Upper lobe of left lung (tissue), 6 donors: Measurements from ENCODE around the gene PCNX2. TPM values are rescaled to one million over a fixed set of nuclear protein-coding genes. Genes with fewer than 3 reads are reported as not detected.

ENCODE experiments used
- ATAC-seq, 2 donors: fragments of 200-7000 bp; cut with Tn5 transposase; one replicate each; pipeline ENCODE4 v1.9.1; 2022; ENCODE audit warnings: mild to moderate bottlenecking in 2 of 2, moderate library complexity in 2 of 2; ENCODE audit not compliant: low FRiP score in 2 of 2
- DNase-seq, 2 donors: peaks; one replicate each; pipeline ENCODE4 v3.0.0-alpha.2; 2019 to 2020
- H3K27ac ChIP-seq, 4 donors: fragments of 200-600 bp; sonication (generic); one replicate each; pipeline ENCODE4 v1.5.1; 2016 to 2019
- H3K27me3 ChIP-seq, 4 donors: fragments of 200-600 bp; sonication (generic); one replicate each; pipeline ENCODE4 v1.5.1; 2017 to 2019
- H3K36me3 ChIP-seq, 4 donors: fragments of 200-600 bp; sonication (generic); one replicate each; pipeline ENCODE4 v1.5.1; 2016 to 2019
- H3K4me1 ChIP-seq, 4 donors: fragments of 200-600 bp; sonication (generic); one replicate each; pipeline ENCODE4 v1.5.1; 2018 to 2019
- H3K4me3 ChIP-seq, 4 donors: fragments of 200-600 bp; sonication (generic); one replicate each; pipeline ENCODE4 v1.5.1; 2017 to 2019; ENCODE audit warnings: mild to moderate bottlenecking in 2 of 4, moderate library complexity in 1 of 4
- H3K9me3 ChIP-seq, 4 donors: fragments of 200-600 bp; sonication (generic); one replicate each; pipeline ENCODE4 v1.5.1; 2018 to 2019
- EP300 ChIP-seq, 4 donors: sonication (generic); formaldehyde crosslinking; IDR thresholded peaks; one replicate each; pipeline ENCODE4 v1.5.1; 2017; ENCODE audit warnings: antibody characterized with exemption in 4 of 4, control low read depth in 2 of 4
- POLR2A ChIP-seq, 4 donors: fragments of 450-650 bp; IDR thresholded peaks; one replicate each; pipeline ENCODE4 v1.5.1; 2016 to 2017; ENCODE audit warnings: antibody characterized with exemption in 4 of 4, mild to moderate bottlenecking in 2 of 4
- POLR2AphosphoS5 ChIP-seq, 2 donors: sonication (generic); formaldehyde crosslinking; IDR thresholded peaks; one replicate each; pipeline ENCODE4 v1.5.1; 2017; ENCODE audit warnings: antibody characterized with exemption in 2 of 2
- WGBS, 2 donors: methylation state at CpG; one replicate each; pipeline ENCODE4 v1.1.5; 2017 to 2018; 5-methylcytosine and 5-hydroxymethylcytosine counted together
- total RNA-seq, 6 donors: library from RNA; depleted of rRNA in 4 of 6; stranded (reverse); fragments of >200 nt in 4 of 6; gene quantifications; one replicate each; pipeline versions ENCODE4 v1.1.0 to v1.2.1, GENCODE V29; 2016 to 2021
- TF ChIP-seq, protein P1 (sequence below), 6 experiments: fragments of 450-650 bp in 4 of 6; fragments of 200-600 bp in 2 of 6; sonication (generic) in 2 of 6; IDR thresholded peaks; one replicate each; pipeline ENCODE4 v1.5.1; 2016 to 2019; ENCODE audit warnings: antibody characterized with exemption in 6 of 6
- donor health status: DM: no; HTN: no; CAD: no; lungs with moderate emphysema.
- donor health status: DM: no; HTN: yes; CAD: no; lungs with severe emphysema.

The PCNX2 gene
- total RNA-seq, 6 donors from 2014 or later: 8.2 to 27.2 (median 14.5) TPM

DNA sequence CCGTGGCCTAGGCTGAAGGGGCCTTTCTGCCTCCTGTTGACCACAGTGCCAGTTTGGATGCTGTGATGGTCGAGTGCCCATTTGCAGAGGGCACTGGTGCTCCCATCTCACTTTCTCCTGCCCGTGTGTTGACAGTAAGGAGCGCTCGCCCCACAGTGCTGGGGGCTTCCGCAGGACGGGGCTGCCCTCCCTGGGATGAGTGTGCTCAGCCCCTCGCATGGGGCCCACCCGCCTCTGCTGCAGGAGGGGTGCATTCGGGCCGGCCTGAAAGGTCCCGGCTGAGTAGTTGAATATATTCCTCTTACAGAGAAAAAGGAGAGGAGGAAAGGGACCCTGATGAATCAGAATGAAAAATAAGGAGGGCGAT is 307.8 kb downstream of the PCNX2 start:
- TF ChIP-seq POLR2AphosphoS5 (IDR thresholded peaks at IDR 0.05) (no peak), POLR2A (IDR thresholded peaks at IDR 0.05) (no peak), EP300 (IDR thresholded peaks at IDR 0.05) (no peak)
- TF ChIP-seq, protein P1, sequence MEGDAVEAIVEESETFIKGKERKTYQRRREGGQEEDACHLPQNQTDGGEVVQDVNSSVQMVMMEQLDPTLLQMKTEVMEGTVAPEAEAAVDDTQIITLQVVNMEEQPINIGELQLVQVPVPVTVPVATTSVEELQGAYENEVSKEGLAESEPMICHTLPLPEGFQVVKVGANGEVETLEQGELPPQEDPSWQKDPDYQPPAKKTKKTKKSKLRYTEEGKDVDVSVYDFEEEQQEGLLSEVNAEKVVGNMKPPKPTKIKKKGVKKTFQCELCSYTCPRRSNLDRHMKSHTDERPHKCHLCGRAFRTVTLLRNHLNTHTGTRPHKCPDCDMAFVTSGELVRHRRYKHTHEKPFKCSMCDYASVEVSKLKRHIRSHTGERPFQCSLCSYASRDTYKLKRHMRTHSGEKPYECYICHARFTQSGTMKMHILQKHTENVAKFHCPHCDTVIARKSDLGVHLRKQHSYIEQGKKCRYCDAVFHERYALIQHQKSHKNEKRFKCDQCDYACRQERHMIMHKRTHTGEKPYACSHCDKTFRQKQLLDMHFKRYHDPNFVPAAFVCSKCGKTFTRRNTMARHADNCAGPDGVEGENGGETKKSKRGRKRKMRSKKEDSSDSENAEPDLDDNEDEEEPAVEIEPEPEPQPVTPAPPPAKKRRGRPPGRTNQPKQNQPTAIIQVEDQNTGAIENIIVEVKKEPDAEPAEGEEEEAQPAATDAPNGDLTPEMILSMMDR (IDR thresholded peaks at IDR 0.05): no peak
- no peaks in the 10 kb centered on the region for H3K4me1 ChIP-seq
- 90 to 91% methylated on average over 10 to 13 of the region's 13 CpGs for WGBS, 2 donors
- no peaks in the 10 kb centered on the region for H3K36me3 ChIP-seq
- H3K4me3 ChIP-seq: no peak overlapping the region
- no peak overlapping the region for H3K27ac ChIP-seq
- ATAC-seq (no peak), DNase-seq (no peak)
- H3K9me3 ChIP-seq: no peaks in the 10 kb centered on the region
- no peaks in the 10 kb centered on the region for H3K27me3 ChIP-seq

DNA sequence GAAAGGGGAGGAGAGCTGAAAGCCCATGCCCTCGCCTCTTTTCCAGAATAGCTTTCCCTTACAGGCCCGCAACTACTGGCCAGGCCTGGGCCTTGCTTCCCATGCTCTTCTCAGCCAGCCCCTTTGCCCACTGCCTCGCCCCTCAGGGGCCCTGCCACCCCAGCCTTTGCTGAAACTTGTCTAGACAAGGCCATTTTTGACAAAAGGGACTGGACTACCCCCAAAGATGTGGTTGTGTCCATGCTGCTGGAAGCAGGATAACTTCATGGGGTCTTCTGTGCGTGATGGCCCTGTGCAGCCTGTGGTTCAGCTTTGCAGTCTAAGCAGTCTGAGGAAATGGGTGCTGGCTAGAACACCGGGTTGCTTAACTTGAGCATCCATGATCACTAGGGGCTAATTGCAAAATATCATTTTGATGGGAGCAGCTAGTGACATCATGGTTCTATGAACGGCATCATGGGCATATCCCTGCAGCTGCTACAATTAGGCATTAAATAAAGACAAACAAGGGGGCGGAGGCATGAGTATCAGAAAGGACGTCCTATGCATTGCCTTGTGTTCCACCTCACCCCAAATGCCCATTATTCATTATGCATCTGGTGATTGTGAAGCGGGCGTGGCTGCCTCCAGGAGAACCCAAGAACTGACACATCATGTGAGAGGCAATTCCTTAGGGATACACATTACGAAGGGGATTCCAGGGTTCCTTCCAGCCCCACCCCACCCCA is 308.3 kb downstream of the PCNX2 start:
- no peaks in the 10 kb centered on the region for H3K36me3 ChIP-seq
- H3K4me1 ChIP-seq: no peaks in the 10 kb centered on the region
- ATAC-seq: no peak
- no peak overlapping the region for H3K4me3 ChIP-seq
- TF ChIP-seq POLR2AphosphoS5 (IDR thresholded peaks at IDR 0.05) (no peak), EP300 (IDR thresholded peaks at IDR 0.05) (no peak), POLR2A (IDR thresholded peaks at IDR 0.05) (no peak)
- TF ChIP-seq, protein P1 (IDR thresholded peaks at IDR 0.05): no peak
- no peaks in the 10 kb centered on the region for H3K9me3 ChIP-seq
- DNase-seq: no peak
- WGBS, 2 donors: 93 to 95% methylated on average over 11 of the region's 11 CpGs
- H3K27me3 ChIP-seq: no peaks in the 10 kb centered on the region
- H3K27ac ChIP-seq: no peak overlapping the region

DNA sequence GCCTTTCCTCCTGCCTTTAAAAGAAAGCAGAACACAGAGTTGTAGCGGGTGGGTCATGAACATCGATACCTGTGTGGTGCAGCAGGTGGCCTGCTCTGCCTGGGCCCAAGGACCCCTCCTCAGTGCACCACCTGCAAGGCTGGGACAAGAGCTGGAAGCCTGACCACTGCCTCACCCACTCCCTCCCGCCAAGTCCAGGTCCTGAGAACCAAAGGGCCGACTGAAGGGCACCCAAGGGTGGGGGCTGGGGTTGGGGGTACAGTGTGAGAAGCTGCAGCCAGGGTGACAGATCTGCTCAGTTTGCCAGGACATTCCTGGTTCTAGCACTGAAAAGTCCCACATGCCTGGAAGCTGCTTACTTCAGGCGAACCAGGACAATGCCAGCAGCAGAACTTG is 309.0 kb downstream of the PCNX2 start:
- Histone ChIP-seq H3K27me3 (no peaks in the 10 kb centered on the region), H3K9me3 (no peaks in the 10 kb centered on the region), H3K36me3 (no peaks in the 10 kb centered on the region), H3K27ac (no peak overlapping the region), H3K4me3 (no peak overlapping the region), H3K4me1 (no peaks in the 10 kb centered on the region)
- DNase-seq: no peak
- no peak for ATAC-seq
- 68 to 88% methylated on average over 3 to 5 of the region's 5 CpGs for WGBS, 2 donors
- TF ChIP-seq POLR2AphosphoS5 (IDR thresholded peaks at IDR 0.05) (no peak), POLR2A (IDR thresholded peaks at IDR 0.05) (no peak), EP300 (IDR thresholded peaks at IDR 0.05) (no peak)
- TF ChIP-seq, protein P1 (IDR thresholded peaks at IDR 0.05): no peak

DNA sequence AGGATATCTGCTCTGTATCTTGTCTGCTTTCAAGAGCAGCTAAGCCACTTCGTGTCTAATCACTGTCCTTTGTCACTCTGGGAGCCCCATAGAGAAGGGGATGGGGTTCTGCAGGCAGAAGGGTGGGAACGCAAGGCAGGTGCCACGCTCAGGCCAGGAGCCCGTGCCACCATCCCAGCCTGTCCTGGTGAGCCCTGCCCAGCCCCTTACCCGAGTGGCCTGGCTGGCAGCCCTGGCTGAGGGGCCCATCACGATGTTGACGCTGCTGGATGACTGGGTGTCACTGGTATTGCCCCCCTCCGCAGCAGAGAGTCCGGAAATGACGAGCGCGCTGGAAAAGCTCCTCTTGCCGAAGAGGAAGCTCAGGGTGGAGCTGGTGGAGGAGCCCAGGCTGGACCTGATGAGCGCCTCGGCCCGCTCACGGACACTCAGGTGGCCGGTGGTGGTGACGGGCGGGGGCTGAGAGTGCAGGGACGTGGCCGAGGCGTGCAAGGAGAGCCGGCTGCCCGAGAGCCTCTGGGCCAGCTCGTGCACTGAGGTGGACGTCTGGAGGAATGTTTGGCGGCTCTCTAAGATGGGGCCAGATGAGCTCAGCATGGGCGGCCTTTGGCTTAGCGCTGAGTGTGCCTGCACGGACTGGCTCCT is 309.5 kb downstream of the PCNX2 start:
- Histone ChIP-seq H3K4me1 (no peaks in the 10 kb centered on the region), H3K27me3 (no peaks in the 10 kb centered on the region), H3K4me3 (no peak overlapping the region), H3K27ac (no peak overlapping the region), H3K36me3 (no peaks in the 10 kb centered on the region), H3K9me3 (no peaks in the 10 kb centered on the region)
- ATAC-seq (no peak), DNase-seq (no peak)
- TF ChIP-seq POLR2A (IDR thresholded peaks at IDR 0.05) (no peak), POLR2AphosphoS5 (IDR thresholded peaks at IDR 0.05) (no peak), EP300 (IDR thresholded peaks at IDR 0.05) (no peak)
- TF ChIP-seq, protein P1 (IDR thresholded peaks at IDR 0.05): no peak
- 93 to 98% methylated on average over 20 to 31 of the region's 31 CpGs for WGBS, 2 donors
